ENCODE results near the gene EIF2A.
A peak's percentile ranks its signal among the peaks of the same experiment; 100 is the strongest.
"Not testable (repeated sequence)": the region's sequence is repeated elsewhere in the genome, so short reads cannot be mapped to it uniquely, and the experiment has no call there.

EIF2A gene

DNA sequence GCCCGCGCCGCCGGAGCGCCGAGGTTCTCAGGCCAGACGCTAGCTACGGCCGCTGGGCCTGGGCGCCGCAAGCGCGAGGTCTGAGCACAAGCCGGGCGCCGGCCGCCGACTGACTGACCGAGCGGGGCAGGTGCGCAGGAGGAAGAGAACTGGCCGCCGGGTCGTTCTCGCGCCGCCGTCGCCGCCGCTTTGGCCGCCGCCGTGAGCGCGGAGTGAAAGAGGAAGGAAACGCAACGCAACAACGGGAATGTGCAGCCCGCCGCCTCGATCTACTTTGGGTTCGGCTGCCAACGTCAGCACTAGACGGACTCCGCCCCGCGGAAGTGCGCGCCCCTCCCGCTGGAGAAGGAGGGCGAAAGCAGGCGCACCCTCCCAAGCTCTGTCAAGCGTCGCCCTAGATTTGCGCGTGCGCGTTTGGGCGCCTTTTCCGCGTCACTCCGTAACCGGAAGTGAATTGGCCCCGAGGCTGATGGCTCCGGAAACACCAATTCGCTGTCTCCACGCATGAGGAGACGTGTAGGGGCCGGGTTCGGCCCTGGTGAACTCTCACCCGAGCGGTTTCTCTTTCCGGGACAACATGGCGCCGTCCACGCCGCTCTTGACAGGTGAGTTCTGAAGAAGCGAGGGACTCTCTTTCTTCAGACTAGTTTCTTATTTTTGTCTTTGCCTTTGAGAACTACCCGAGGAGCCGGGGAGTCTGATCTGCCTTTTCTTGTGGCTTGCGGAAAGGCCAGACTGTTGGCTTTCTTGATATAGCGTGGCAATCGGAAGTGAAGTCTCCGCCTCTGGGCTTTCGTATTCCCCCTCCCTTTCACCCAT lies at the start of gene EIF2A, which contains the start of gene SERP1:
EIF2A (plus strand) TSS at position 562 of the 819 bp plus-strand sequence; CDS start at position 578, 16 bp downstream.
SERP1 (minus strand) TSS at position 271 of the 819 bp plus-strand sequence. CDS start 361 bp downstream, outside the sequence.
- peak; percentile 37 for DNase-seq (ENCODE audit: insufficient read length, low spot score)
- TF ChIP-seq, protein P1, sequence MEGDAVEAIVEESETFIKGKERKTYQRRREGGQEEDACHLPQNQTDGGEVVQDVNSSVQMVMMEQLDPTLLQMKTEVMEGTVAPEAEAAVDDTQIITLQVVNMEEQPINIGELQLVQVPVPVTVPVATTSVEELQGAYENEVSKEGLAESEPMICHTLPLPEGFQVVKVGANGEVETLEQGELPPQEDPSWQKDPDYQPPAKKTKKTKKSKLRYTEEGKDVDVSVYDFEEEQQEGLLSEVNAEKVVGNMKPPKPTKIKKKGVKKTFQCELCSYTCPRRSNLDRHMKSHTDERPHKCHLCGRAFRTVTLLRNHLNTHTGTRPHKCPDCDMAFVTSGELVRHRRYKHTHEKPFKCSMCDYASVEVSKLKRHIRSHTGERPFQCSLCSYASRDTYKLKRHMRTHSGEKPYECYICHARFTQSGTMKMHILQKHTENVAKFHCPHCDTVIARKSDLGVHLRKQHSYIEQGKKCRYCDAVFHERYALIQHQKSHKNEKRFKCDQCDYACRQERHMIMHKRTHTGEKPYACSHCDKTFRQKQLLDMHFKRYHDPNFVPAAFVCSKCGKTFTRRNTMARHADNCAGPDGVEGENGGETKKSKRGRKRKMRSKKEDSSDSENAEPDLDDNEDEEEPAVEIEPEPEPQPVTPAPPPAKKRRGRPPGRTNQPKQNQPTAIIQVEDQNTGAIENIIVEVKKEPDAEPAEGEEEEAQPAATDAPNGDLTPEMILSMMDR (IDR thresholded peaks at IDR 0.05; ENCODE audit: insufficient read depth, missing control alignments): no peak
- no peak for FAIRE-seq

DNA sequence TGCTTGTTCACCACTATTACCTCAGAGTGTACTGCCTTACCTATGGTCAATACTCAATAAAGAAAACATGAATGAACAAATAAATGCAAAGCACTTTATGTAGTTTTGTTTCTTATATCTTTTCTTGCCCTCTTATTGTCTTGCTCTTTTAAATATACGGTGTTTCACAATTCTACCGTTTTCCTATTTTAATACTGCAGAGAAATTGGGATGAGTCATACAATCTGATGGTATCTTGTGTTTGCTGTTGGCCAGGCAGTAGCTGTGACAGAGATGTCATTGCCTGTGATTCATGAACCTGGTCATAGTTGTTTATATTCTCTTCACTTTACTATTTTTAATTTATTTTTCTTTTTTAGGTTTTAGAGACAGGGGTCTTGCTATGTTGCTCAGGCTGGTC lies 48.6 kb upstream of the EIF2A start:
- DNase-seq (ENCODE audit: insufficient read length, low spot score): no peak
- no peak for FAIRE-seq
- TF ChIP-seq, protein P1 (IDR thresholded peaks at IDR 0.05; ENCODE audit: insufficient read depth, missing control alignments): no peak

DNA sequence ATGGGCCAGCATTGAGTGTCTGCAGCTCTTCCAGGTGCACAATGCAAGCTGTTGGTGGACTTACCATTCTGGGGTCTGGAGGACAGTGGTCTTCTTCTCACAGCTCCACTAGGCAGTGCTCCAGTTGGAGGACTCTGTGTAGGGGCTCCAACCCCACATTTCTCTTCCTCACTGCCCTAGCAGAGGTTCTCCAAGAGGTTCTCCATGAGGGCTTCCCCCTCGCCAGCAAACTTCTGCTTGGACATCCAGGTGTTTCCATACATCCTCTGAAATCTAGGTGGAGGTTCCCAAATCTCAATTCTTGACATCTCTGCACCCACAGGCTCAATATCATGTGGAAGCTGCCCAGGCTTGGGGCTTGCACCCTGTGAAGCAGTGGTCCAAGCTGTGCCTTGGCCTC lies 45.6 kb upstream of the EIF2A start:
- not testable (repeated sequence) for FAIRE-seq; DNase-seq (ENCODE audit: insufficient read length, low spot score)

DNA sequence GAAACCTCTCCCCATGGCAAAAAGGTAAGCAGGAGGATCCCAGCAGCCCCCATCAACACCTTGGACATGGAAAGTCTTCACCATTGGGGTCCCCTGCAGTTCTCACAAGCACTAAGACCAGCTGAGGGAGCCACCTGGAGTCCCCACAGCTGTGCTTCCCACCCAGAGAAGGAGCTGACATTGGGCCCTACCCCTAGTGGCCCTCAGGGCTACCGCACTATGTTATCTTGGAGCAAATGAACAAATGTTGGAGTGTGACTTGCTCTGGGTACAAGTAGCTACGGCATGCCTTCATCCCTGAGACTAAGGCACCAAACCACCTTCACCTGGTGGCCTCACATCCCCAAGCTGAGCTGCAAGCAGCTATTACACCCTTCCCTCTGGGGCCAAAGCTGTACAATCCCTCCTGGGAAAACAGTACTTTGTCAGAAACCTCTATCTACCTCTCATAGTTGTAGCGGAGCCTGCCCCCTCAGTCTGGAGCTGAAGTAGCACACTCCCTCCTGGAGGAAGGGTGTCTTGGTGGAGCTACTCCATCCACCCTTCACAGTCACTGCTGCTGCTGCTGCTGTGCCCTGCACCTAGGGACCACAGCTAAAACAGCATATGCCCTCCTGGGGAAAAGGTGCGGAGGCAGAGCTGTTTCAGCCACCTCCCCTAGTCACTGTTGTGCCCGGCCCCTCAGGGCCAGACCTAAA lies 43.0 kb upstream of the EIF2A start:
- TF ChIP-seq, protein P1 (IDR thresholded peaks at IDR 0.05; ENCODE audit: insufficient read depth, missing control alignments): no peak
- no peak for DNase-seq (ENCODE audit: insufficient read length, low spot score)
- FAIRE-seq: no peak

DNA sequence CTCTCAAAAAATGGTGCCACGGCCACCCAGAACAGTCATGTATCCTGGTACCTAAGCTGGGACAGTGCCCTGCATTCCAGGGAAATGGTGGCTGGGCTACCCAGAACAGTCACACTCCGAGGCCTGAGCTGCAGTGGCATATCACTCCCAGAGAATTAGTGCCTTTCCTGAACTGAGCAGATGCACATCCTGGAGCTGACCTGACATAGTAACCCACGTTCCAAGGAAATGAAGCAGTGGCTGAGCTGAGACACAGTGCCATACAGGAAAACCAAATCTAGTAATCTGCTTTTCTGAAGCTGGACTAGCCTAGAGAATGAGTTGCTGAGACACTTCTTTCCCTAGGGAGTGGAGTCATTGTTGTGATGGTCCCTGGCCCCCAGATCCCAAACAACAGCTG lies 42.1 kb upstream of the EIF2A start:
- DNase-seq (ENCODE audit: insufficient read length, low spot score): no peak

DNA sequence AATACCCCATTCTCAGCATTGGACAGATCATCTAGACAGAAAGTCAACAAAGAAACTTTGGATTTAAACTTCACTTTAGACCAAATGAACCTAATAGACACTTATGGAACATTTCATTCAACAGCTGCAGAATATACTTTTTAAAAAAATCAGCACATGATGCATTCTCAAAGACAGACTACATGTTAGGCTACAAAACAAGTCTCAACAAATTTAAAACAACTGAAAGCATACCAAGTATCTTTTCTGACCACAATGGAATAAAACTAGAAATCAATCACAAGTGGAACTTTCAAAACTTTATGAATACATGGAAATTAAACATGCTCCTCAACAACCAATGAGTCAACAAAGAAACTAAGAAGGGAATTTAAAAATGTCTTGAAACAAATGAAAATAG lies 38.2 kb upstream of the EIF2A start:
- DNase-seq (ENCODE audit: insufficient read length, low spot score) (no peak), FAIRE-seq (no peak)
- TF ChIP-seq, protein P1 (IDR thresholded peaks at IDR 0.05; ENCODE audit: insufficient read depth, missing control alignments): no peak

More for the DNA sequence above, 42.1 kb upstream of the EIF2A start:
- TF ChIP-seq, protein P1 (IDR thresholded peaks at IDR 0.05; ENCODE audit: insufficient read depth, missing control alignments): no peak
- FAIRE-seq: no peak

DNA sequence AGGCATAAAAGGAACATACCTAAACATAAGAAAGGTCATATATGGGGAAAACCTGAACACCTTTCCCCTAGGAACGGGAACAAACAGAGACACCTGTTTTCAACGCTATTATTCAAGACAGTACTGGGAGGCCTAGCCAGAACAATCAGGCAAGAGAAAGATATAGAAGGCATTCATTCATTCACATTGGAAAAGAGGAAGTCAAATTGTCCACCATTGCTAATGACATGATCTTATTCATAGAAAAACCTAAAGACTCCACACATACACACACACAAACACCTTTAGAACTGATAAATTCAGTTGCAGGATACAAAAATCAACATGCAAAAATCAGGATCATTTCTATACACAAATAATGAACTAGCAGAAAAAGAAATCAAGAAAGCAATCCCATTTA lies 36.8 kb upstream of the EIF2A start:
- FAIRE-seq: no peak

More for the DNA sequence above, 36.8 kb upstream of the EIF2A start:
- TF ChIP-seq, protein P1 (IDR thresholded peaks at IDR 0.05; ENCODE audit: insufficient read depth, missing control alignments): no peak
- DNase-seq (ENCODE audit: insufficient read length, low spot score): no peak

Data from D721Med (cell line).